Posterior cingulate gyrus (tissue), 11 donors: ENCODE results near the gene CHIT1.
A peak's percentile ranks its signal among the peaks of the same experiment; 100 is the strongest.

Experiments
- DNase-seq, 10 donors: peaks; one replicate each; pipeline versions ENCODE4 v3.0.0 to v3.0.0-alpha.2; 2020 to 2021; ENCODE audit warnings: mixed read lengths in 3 of 10
- intact Hi-C: fragments of 100-400 bp; cut with DNase I; formaldehyde crosslinking; loops from one replicate; pipeline ENCODE4 v1.15.1; 2023

CHIT1 gene

GRCh38 chr1:203223012-203223775 is 6.3 kb downstream of the CHIT1 start:
- peak in 2 of 10 donors; percentile 59 to 63 for DNase-seq
- intact Hi-C loops = no loop called here

GRCh38 chr1:203219934-203220333 is 9.5 kb downstream of the CHIT1 start:
- intact Hi-C loops = loop anchor here (5.0 kb wide), 1 partner anchor 48 kb away; no protein-coding TSS in a partner anchor
- DNase-seq = no peak

- intact Hi-C loops = loop anchor here (5.0 kb wide), 1 partner anchor 47 kb away; no protein-coding TSS in a partner anchor
- DNase-seq = peak in 1 of 10 donors; percentile 77
Observed at GRCh38 chr1:203219171-203219570, 10.3 kb downstream of the CHIT1 start.

- intact Hi-C loops = loop anchor here (5.0 kb wide), 1 partner anchor 45 kb away; no protein-coding TSS in a partner anchor
- peak in 2 of 10 donors; percentile 31 to 53 for DNase-seq
Observed at GRCh38 chr1:203217668-203218067, 11.8 kb downstream of the CHIT1 start.

GRCh38 chr1:203217139-203217655 is 12.3 kb downstream of the CHIT1 start:
- intact Hi-C loops = loop anchor here (5.0 kb wide), 1 partner anchor 45 kb away; no protein-coding TSS in a partner anchor
- peak in 3 of 10 donors; percentile 43 to 81 (median 76) for DNase-seq

GRCh38 chr1:203216274-203217138 is 13.0 kb downstream of the CHIT1 start:
- DNase-seq = peak in 8 of 10 donors; percentile 33 to 90 (median 72)
- intact Hi-C loops = loop anchor here (1.0 to 5.0 kb wide), 3 partner anchors 44 to 177 kb away; no protein-coding TSS in a partner anchor

GRCh38 chr1:203215573-203215972 is 13.9 kb downstream of the CHIT1 start:
- peak in 1 of 10 donors; percentile 69 for DNase-seq
- intact Hi-C loops = loop anchor here (5.0 kb wide), 1 partner anchor 43 kb away; no protein-coding TSS in a partner anchor

- intact Hi-C loops = loop anchor here (5.0 kb wide), 1 partner anchor 43 kb away; no protein-coding TSS in a partner anchor
- no peak for DNase-seq
Observed at GRCh38 chr1:203214871-203215270, 14.6 kb downstream of the CHIT1 start.

GRCh38 chr1:203213126-203213525 is 16.3 kb downstream of the CHIT1 start:
- DNase-seq = no peak
- intact Hi-C loops = no loop called here

- intact Hi-C loops = no loop called here
- DNase-seq = no peak
Observed at GRCh38 chr1:203211812-203212211, 17.7 kb downstream of the CHIT1 start.

GRCh38 chr1:203210988-203211387 is 18.5 kb downstream of the CHIT1 start:
- intact Hi-C loops = no loop called here

GRCh38 chr1:203210350-203210749 is 19.1 kb downstream of the CHIT1 start:
- intact Hi-C loops = no loop called here
- no peak for DNase-seq

More at GRCh38 chr1:203210988-203211387, 18.5 kb downstream of the CHIT1 start:
- no peak for DNase-seq

GRCh38 chr1:203208181-203208580 is 21.3 kb downstream of the CHIT1 start:
- intact Hi-C loops = no loop called here
- DNase-seq = peak in 1 of 10 donors; percentile 1

GRCh38 chr1:203207751-203208150 is 21.7 kb downstream of the CHIT1 start:
- intact Hi-C loops = no loop called here
- no peak for DNase-seq

GRCh38 chr1:203206129-203206687 is 23.3 kb downstream of the CHIT1 start:
- DNase-seq = peak in 1 of 10 donors; percentile 29
- intact Hi-C loops = no loop called here

GRCh38 chr1:203204756-203205155 is 24.7 kb downstream of the CHIT1 start:
- intact Hi-C loops = no loop called here
- DNase-seq = peak in 2 of 10 donors; percentile 14 to 25

GRCh38 chr1:203202431-203203245 is 26.8 kb downstream of the CHIT1 start:
- peak in 2 of 10 donors; percentile 71 to 78 for DNase-seq
- intact Hi-C loops = no loop called here

- intact Hi-C loops = no loop called here
- DNase-seq = peak in 2 of 10 donors; percentile 38 to 70
Observed at GRCh38 chr1:203201516-203202205, 27.8 kb downstream of the CHIT1 start.

GRCh38 chr1:203200916-203201315 is 28.6 kb downstream of the CHIT1 start:
- intact Hi-C loops = no loop called here
- peak in 1 of 10 donors; percentile 46 for DNase-seq
